Cerebellar cortex (tissue), 1 donor: ENCODE results near the gene DMTF1.
"Not testable (repeated sequence)": the region's sequence is repeated elsewhere in the genome, so short reads cannot be mapped to it uniquely, and the experiment has no call there.

Source experiments
- DNase-seq: peaks from one replicate; pipeline ENCODE4 v3.0.0-alpha.2; 2015; ENCODE audit warnings: low spot score

The DMTF1 gene, protein sequence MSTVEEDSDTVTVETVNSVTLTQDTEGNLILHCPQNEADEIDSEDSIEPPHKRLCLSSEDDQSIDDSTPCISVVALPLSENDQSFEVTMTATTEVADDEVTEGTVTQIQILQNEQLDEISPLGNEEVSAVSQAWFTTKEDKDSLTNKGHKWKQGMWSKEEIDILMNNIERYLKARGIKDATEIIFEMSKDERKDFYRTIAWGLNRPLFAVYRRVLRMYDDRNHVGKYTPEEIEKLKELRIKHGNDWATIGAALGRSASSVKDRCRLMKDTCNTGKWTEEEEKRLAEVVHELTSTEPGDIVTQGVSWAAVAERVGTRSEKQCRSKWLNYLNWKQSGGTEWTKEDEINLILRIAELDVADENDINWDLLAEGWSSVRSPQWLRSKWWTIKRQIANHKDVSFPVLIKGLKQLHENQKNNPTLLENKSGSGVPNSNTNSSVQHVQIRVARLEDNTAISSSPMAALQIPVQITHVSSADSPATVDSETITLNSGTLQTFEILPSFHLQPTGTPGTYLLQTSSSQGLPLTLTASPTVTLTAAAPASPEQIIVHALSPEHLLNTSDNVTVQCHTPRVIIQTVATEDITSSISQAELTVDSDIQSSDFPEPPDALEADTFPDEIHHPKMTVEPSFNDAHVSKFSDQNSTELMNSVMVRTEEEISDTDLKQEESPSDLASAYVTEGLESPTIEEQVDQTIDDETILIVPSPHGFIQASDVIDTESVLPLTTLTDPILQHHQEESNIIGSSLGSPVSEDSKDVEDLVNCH

DNA sequence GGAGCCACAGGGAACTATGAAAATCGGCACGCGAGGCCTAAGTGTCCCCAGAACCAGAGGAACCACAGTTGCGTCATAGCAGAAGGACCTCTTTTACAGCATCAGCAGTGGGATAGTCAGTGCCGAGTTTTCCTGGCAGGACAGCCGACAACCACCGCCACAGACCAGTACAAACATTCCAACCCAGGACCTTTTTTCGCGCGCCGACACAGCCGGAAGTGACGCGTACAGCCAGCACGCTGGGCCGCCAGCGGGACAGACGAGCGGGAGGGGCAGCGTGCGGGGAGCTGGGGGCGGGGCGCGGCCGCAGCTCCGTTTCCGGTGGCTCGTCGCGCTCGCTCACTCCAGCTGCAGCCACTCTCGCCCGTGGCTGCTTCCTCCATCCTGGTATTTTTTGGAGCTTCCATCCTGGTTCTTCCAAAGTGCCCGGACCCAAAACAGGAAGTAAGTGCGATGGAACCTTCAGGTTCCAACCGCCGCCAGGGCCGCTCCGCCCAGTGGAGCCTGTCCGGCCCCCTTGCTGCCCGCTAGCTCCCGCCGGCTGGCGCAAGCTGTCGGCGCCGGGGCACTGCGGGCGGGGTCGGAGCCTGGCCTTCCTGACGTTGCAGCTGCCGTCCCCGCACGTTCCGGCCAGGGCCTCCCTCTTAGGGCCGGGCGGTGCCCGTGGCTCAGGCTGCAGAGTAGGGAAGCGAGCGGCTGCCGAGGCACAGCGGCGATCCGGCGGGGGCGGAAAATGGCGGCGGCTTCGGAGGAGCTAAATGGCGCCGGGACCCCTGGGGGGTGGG, at the start of gene DMTF1:
TSS of gene DMTF1 (plus strand) at position 342 of the 785 bp plus-strand sequence. CDS start 12,489 bp downstream, outside the sequence.
- DNase-seq, result peak; percentile 95

DNA sequence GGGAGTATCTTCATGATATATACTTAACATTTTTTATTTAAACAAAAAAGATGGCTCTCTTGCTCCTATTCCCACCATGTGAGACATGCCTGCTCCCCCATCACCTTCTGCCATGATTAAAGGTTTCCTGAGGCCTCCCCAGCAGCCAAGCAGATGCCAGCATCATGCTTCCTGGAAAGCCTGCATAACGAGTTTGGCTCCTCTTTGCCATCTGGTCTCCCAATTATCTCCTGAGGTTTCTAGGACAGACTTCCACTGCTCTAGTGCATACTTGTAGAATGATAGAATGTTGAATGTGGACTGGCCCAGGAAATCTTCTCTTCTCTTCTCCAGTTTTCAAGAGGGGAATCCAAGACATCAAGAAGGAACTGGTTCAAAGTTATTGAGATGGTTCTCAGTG, 46.9 kb upstream of the DMTF1 start:
- DNase-seq, result no peak

DNA sequence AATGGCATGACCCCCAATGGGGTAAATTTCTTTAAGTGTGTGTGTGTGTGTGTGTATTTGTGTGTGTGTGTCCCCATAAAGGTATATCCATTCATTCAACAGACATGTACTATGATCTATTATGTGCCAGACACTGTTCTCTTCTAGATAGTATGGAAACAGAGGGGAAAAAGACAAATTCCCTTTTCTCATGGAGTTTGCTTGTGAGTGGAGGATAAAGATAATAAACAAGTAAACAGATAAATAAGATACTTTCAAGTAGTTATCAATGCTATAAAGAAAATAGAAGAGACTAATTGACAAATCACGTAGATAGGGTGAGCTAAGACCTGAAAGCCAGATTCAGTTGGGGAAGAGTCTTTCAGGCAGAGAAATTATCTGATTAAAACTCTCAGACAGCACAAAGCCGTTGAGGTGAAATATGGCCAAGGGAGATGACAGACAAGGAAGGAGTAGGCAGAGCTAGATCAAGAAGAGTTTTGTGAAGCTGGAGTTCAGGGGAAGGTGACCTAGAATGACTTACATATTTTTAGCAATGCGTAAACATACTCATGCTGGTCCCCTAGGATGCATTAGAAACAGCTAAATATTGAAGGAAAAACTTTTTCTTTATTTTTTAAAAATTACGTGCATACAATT, 45.2 kb upstream of the DMTF1 start:
- DNase-seq, result no peak

DNA sequence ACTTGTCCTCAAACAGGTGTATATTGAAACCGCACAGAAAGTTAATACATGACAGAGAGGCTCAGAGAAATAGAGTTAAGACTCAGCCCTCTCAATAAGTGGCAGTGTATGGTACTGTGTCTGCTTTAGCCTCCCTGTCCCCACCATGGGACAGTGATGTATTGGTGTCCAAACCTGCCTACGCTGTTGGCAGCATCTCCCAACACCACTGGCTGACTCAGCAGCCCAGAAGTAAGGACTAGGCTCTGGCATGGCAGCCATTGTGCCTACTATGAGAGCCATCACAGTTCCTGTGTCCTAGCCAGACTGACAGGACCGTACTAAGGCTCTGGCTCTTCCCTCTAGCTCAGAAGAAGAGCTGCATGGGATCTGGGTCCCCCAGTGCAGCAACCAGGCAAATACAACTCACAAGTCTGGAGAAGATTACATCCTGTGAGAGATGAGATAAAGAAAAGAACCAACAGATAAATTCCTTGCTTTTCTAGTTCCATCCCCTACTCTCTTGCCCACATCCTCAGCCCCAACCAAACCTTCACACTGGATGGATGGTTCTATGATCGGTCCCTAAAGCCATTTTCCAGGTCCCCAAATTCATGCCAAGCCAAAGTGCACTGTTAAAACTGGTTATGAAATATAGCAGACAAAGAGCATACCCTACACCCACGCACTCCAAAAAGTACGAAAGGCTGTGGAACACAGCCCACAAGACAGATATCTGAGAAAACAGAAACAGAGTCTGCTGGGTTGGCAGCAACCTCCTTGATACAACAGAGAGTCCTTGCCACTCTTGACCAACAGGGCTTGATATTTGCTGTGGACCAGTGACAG, 44.1 kb upstream of the DMTF1 start:
- DNase-seq, result no peak

DNA sequence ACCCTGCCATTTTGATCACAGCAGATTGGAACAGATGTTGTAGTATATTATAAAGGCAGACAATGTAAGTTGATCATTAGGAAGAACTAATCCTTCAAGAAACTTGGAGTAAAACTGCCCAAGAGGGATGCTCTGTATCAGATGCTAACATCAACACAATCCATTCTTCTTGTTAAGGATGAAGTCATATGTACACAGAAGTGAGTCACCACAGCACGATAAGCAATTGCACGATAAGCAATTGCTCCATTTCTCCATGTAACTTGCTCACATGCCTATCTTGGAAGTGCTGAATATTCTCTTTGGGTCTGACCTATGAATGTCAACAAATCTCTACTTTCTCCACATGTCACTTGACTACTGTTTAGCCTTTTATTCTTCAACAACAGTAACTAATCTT, 41.5 kb upstream of the DMTF1 start:
- DNase-seq, result no peak

DNA sequence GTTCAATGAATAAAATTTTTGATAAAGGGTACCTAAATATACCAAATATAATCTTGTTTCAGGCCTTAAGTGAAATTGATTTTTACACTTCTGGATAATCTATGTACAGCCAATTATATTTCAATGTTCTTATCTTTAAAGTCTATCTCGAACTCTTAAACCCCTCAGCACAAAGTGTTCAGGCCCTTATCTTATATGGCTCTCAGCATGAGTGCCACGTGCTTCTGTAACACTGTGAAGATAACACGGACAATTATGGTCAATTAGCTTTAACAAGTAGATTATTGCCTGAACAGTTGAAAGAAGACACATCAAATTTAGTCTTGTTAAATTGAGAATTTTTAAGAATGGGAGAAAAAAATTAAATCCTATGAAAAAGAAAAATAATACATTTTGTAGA, 40.4 kb upstream of the DMTF1 start:
- DNase-seq, result no peak

DNA sequence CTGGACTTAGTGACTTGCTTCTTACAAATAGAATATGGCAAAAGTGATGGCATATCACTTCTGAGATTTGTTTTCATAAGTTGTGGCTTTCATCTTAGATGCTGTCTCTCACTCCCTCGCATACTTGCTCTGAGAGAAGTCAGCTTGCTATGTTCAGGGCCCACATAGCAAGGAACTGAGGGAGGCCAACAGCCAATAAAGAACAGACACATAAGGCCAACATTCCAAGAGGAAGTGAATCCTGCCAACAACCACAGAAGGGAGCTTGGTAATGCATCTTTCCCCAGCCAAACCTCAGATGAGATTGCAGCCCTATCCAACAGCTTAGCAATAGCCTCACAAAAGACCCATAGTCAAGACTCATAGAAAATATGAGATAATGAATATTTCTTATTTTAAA, 39.2 kb upstream of the DMTF1 start:
- DNase-seq, result no peak

DNA sequence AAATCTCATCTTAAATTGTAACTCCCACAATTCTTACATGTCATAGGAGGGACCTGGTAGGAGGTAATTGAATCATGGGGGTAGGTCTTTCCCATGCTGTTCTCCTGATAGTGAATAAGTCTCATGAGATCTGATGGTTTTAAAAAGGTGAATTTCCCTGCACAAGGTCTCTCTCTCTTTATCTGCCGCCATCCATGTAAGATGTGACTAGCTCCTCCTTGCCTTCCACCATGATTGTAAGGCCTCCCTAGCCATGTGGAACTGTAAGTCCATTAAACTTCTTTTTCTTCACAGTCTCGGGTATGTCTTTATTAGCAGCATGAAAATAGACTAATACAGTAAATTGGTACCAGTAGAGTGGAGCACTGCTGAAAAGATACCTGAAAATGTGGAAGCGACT, 38.3 kb upstream of the DMTF1 start:
- DNase-seq, result not testable (repeated sequence)

DNA sequence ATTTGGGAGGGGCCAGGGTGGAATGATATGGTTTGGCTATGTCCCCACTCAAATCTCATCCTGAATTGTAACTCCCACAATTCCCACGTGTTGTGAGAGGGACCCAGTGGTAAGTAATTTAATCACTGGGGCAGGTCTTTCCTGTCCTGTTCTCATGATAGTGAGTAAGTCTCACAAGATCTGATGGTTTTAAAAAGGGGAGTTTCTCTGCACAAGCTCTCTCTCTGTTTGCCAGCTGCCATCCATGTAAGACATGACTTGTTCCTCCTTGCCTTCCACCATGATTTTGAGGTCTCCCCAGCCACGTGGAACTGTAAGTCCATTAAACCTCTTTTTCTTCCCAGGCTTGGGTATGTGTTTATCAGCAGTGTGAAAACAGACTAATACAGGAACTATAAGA, 36.5 kb upstream of the DMTF1 start:
- not testable (repeated sequence) for DNase-seq

DNA sequence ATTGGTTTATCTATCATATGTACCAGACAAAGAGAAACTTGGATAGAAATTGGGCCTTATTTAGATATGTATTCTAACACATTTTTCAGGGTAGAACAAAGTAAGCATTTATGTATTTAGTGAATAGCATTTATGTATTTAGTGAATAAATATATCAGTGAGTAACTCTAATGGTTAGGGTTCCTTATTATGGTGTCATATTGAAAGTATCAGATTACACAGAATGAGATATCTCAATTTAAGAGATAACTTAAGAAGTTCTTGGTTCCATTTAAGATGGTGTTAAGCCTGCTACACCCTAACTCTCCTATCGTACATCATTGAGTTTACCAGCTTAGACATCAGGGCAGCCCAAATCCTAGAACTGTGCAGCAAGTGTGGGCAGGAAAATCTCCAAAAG, 35.9 kb upstream of the DMTF1 start:
- no peak for DNase-seq

DNA sequence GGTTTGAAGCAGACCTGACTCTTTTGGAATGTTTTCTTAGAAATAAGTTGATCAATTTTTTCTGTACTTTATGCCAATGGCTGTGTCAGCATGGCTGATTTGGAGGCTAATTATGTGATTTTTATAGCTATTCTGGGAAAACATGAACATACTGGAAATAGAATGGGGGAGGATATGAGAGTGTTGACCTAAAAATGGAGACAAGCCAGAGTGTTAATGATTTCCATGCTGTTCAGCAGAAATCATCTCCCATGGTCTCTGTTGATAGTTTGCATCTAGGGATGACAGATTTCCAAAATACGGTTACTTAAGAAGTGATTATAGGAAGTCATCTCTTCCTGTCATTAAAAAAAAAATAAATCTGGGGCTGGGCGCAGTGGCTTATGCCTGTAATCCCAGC, 32.7 kb upstream of the DMTF1 start:
- DNase-seq, result no peak

DNA sequence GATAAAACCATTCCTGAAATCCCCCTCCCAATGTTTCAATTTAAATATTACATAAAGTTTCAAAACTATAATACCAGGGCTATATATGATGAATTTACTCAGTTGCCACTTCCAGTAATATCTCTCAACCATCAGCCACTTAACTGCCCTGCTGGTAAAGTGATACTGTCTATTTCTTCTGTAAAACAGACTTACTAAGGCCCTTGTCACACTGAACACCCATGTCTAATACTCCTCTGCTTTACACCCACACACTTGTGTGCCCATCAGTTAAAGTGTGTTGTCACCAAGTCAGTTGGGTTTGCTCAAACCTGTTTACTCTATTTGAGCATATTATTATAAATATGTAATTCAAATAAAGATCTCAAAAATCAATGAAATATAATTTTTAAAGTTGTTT, 29.1 kb upstream of the DMTF1 start:
- DNase-seq, result no peak

DNA sequence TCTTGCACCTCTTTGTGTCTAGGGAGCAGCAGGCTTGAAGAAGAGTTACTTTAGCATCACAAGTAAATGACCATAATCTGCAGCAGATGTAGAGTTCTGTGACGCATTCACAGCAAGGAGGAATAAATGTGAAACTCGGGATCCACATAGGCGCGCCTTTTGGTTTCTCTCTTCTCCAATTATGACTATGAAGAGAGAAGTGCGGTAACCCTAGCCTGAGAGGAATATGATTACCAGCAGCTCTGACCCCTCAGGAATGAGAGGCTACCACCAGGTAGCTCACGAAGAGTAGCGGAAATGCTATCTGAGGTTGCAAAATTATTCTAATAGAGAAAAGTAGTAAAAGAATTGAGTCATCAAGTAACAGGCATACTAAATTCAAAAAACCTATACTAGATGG, 25.2 kb upstream of the DMTF1 start:
- DNase-seq, result no peak

DNA sequence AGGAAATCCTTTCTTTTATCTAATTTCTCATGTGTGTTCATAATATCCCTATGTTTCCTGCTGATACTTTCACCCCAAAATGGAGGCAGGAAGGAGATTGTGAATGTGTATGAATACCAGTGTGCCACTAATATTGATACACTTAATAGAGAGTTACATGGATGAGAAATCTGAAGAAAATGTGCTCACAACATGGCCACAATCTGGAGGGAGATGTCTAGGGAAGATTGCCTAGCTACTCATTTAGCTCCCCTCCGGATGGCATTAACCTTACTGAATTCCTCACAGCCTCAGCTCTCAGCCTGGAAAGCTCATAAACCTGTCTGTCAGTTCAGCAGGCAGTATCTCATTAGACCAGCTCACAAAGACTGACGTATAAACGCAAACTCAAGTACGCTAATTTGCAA, 23.4 kb upstream of the DMTF1 start:
- peak; percentile 91 for DNase-seq

DNA sequence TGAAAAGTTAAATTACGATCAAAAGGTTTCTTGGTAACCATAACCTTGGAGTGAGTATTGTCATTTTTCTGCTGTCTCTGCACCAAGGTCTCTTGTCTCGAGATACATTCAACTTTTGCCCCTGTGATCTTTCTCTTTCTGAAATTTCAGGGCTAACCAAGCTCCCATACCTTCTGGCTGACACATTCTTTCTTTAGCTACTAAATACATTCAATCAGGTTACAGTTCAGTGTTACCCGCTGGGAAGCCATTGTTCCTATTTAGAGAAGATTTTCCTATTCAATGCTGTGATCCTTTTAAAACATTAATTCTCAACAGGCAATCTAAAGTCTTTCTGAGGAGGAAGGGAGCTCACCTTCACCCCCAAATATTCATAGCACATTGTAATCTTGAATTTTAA, 22.9 kb upstream of the DMTF1 start:
- DNase-seq, result peak; percentile 82

DNA sequence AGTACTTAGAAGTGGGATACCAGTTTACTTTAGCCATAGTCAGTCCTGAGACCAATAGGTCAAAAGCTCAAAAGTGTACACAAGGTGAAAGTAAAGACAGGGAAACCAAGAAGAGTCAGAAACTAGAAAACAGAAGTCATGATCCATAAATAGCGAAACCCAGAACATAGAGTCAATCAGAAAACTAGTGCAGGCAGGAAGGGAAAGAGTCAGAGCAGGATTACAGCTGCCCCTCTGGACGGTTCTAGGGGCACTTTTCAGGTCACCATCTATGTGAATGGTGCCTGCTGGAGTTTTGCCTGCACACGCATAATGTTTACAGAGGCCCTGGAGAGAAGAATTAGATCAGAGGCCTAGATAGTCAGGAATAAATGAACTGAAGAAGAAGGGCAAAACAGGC, 22.4 kb upstream of the DMTF1 start:
- DNase-seq, result peak; percentile 82

DNA sequence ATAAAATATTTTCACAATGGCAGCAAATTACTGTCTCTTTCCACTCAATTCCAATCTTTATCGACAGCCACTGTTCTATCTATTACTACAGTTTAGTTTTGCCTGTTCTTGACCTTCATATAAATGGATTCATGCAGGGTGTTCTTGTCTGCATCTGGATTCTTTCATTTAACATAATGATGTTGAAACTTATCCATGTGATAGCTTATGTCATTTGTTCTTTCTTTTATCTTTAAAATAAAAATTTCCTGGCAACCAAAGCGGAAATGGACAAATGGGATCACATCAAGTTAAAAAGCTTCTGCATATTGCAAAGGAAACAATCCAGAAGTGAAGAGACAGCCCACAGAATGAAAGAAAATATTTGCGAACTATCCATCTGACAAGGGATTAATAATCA, 20.5 kb upstream of the DMTF1 start:
- no peak for DNase-seq

DNA sequence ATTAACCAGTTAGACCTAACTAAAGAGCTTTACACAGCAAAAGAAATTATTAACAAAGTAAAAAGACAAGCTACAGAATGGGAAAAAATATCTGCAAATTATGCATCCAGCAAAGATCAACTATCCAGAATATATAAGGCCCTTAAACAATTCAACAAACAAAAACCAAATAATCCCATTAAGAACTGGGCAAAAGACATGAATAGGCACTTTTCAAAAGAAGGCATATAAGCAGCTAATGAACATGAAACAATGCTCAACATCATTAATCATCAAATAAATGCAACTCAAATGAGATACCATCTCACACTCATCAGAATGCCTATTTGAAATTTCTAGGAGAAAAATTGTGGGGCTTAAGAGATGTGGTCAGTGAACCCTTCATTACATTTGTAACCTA, 15.0 kb upstream of the DMTF1 start:
- no peak for DNase-seq

DNA sequence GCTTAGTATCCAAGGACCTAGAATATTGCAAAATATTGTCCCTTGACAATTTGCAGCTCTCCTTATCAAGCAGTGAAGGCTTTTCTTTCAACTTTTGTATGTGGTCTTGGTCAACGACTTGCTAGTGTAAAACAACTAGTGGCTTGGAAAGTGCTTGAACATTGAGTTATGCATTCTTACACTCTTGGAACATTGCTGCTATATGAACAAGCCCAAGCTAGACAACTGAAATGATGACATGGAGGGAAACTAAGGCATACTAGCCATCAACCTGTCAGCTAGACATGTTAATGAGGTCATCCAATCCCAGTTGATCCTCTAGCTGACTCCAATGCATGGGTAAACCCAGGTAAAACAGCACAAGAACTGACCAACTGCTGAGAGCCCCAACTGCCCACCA, 12.7 kb upstream of the DMTF1 start:
- DNase-seq, result no peak

DNA sequence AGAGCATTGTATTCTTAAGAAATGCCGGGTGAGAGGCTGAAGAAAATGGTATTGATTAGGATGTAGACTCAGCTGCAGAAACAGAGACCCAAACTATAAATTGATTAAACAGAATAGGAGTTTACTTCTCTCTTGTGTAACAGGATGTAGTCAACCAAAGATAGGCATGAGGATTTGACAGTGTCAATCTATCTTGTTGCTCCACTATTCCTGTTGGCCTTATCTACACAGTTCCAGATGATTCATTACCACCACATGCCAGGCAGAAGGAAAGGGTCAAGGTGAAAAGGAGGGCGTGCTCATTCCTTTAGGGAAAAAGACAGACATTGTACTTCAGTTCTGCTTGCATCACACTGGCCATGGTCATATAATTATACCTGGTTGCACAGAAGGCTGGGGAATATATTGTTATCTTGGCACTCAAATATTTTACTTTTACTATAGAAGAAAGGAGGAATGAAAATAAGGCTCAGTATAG, 11.9 kb upstream of the DMTF1 start:
- DNase-seq, result no peak

DNA sequence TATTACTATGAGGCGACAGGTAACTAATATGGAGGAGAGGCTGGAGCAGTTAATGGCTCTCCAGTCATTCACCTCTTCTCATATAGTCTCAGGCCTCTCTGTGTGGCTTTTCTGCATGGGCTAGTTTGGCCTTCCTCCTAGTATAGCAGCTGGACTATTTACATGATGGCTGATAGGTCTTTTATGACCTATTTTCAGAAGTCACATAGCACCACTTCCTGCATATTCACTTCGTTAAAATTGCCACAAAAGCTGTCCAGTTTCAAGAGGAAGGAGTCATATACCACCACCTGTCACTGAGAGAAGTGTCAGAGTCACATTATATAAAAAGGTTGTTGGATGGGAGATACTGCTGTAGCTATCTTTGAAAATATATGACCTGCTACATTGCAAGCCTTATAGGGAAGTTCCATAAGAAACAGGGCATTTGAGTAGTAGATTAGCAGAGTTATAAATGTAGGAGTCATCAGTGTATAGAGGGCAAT, 8.0 kb upstream of the DMTF1 start:
- no peak for DNase-seq
